GM12801 (cell line): Measurements from ENCODE around the gene RALGAPB.

Experiments
- CTCF ChIP-seq: IDR thresholded peaks from one replicate; pipeline ENCODE4 v1.5.1; 2011; ENCODE audit warnings: control low read depth; ENCODE audit not compliant: insufficient read length; ENCODE audit errors: extremely low read depth

Gene RALGAPB

GRCh38 chr20:38514947-38515346, 42.3 kb downstream of the RALGAPB start:
- no peak for TF ChIP-seq CTCF

DNA sequence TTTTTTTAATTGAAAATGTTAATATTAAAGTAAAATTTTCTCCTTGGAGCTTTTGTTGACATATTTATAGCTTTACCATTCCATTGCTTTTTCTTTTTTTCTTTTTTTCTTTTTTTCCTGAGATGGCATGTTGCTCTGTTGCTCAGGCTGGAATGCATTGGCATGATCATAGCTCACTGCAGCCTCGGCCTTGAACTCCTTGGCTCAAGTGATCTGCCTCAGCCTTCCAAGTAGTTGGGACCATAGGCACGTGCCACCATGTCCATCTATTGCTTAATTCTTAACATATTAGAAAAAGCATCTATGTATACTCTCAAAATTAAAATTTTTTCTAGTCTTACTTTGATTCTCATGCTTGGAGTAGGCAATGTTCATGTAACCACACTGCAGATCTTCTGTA, 43.0 kb downstream of the RALGAPB start:
- TF ChIP-seq CTCF: no peak

GRCh38 chr20:38519426-38519825, 46.8 kb downstream of the RALGAPB start:
- TF ChIP-seq CTCF: no peak

DNA sequence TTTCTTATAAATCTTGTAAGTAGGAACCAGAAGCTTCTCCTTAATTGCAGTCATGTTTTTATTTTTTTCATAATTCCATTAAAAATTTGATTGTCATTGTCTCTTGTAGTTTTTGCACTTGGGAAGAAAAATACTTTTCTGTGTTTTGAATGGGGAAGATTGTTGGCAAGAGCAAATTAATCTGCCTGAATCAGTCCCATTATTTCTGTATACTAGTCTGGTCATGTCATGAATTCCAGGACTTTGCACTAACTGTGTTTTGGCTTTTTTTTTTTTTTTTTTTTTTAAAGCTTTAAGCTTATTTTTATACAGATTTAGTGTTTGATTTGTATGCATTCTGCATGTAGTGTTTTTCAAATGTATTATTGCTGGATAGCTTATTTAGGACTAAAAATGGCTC, 47.6 kb downstream of the RALGAPB start:
- no peak for TF ChIP-seq CTCF

DNA sequence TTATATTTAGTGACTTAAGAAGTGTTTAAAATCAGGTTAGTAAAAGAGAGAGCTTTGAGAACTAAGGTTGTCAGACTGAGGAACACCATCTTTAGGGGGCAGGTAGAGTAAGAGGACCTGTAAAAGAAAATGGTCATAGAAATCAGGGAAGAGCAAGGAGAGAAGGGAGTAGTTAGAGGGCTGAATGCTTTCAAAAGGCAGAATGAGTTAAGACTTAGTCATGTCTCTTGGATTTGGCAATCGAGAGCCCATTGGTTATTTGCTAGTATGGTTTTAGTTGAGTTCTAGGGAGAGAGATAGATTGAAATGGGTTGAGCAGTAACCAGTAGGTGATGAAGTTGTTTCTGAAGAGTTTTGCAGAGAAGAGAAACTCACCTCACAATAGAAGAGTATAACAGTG, 51.1 kb downstream of the RALGAPB start:
- TF ChIP-seq CTCF: no peak

DNA sequence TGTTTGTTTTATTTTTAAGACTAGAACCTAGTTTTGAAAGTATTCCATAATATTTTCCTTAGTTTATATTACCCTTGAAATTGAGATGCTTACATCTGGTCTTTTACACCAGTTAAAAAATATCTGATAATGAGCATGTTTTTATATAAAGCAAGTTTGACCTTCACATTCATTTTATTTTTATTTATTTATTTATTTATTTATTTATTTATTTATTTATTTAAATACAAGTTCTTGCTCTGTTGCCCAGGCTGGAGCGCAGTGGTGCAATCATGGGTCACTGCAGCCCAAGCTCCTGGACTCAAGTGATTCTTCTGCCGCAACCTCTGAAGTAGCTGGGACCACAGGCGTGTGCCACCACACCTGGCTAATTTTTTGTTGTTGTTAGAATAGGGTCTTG, 55.5 kb downstream of the RALGAPB start:
- TF ChIP-seq CTCF: no peak

DNA sequence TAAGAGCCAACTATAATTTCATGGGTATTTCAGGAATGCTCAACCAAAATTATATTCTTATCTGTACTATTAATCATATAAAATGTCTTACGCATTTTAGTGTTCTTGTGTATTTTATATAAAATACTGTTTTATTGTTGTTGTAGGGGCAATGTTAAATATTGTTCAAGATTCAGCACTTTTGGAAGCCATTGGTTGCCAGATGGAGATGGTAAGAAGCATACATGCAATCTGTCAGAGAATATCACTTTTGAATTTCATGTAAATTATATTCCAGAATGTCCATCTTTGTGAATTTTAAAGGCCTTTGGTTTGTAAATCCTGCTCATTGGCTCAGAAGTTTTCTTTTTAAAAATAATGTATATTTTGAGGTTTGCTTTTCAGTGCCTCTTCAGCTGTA, 58.4 kb downstream of the RALGAPB start:
- no peak for TF ChIP-seq CTCF

- TF ChIP-seq CTCF: no peak
Measured at GRCh38 chr20:38534756-38535155, 62.1 kb downstream of the RALGAPB start.
